ENCODE results near the gene CTU2.

GRCh38 chr16:88719933-88720296, 13.6 kb downstream of the CTU2 start:
- TF ChIP-seq CTCF (IDR thresholded peaks at IDR 0.05) (no peak), SIN3A (IDR thresholded peaks at IDR 0.05; ENCODE audit: borderline replicate concordance, insufficient read depth, low read depth, low read length) (no peak), REST (IDR thresholded peaks at IDR 0.05; ENCODE audit: insufficient read depth in 1 of 2, low read depth in 2 of 2, low read length in 1 of 2) (no peak), POLR2AphosphoS5 (IDR thresholded peaks at IDR 0.05; ENCODE audit: low read depth, low read length) (no peak)
